Measurements from ENCODE around the gene ZNF33A.

- no peak for TF ChIP-seq EZH2phosphoT487 (IDR thresholded peaks at IDR 0.05; ENCODE audit: borderline replicate concordance, low read length)
- no peak for TF ChIP-seq CTCF (conservative IDR thresholded peaks at IDR 0.05; ENCODE audit: low read depth, low read length)
- no peak for TF ChIP-seq EZH2 (IDR thresholded peaks at IDR 0.05; ENCODE audit: low read length, unreplicated experiment)
Measured at GRCh38 chr10:38047666-38048065, 37.2 kb downstream of the ZNF33A start.
